K562 (cell line): ENCODE results near the gene FBXW12. TPM values are rescaled to one million over a fixed set of nuclear protein-coding genes. Genes with fewer than 3 reads are reported as not detected.

ENCODE experiments used
- ARID1B ChIP-seq: fragments of 450-650 bp; IDR thresholded peaks from 2 replicates; pipeline ENCODE4 v1.6.1; 2016; ENCODE audit warnings: antibody characterized with exemption, mild to moderate bottlenecking, inconsistent platforms
- CBX5 ChIP-seq: IDR thresholded peaks from 2 replicates; pipeline ENCODE4 v1.6.1; 2014; ENCODE audit warnings: low read depth, borderline replicate concordance
- ESRRA ChIP-seq: fragments of 450-650 bp; IDR thresholded peaks from 2 replicates; pipeline ENCODE4 v1.6.1; 2014; ENCODE audit warnings: low read depth, mild to moderate bottlenecking, moderate library complexity, borderline replicate concordance
- FOS ChIP-seq: IDR thresholded peaks from 3 replicates; pipeline ENCODE4 v1.6.1; 2011; ENCODE audit not compliant: insufficient read length; ENCODE audit errors: extremely low read depth
- MXI1 ChIP-seq: IDR thresholded peaks from 2 replicates; pipeline ENCODE4 v1.6.1; 2011; ENCODE audit warnings: low read depth, mild to moderate bottlenecking, improper control_type of control experiment, low read length
- PURB ChIP-seq: sonication (generic); formaldehyde crosslinking; IDR thresholded peaks from 2 replicates; pipeline ENCODE4 v1.9.0; 2021; ENCODE audit warnings: low read depth, mild to moderate bottlenecking, missing genetic modification reagents
- TAF1 ChIP-seq: IDR thresholded peaks from 2 replicates; pipeline ENCODE4 v1.6.1; 2011; ENCODE audit warnings: mild to moderate bottlenecking, low read length, moderate library complexity; ENCODE audit not compliant: insufficient read depth, control insufficient read depth, severe bottlenecking; ENCODE audit errors: extremely low read depth
- YY1 ChIP-seq, 3 experiments: IDR thresholded peaks; 2 replicates each; pipeline ENCODE4 v1.6.1; 2011; ENCODE audit warnings: low read length in 2 of 3, mild to moderate bottlenecking in 2 of 3, moderate library complexity in 2 of 3, borderline replicate concordance in 1 of 3, control low read depth in 1 of 3, low read depth in 1 of 3; ENCODE audit not compliant: insufficient read depth in 3 of 3, insufficient replicate concordance in 2 of 3, control insufficient read depth in 1 of 3, insufficient read length in 1 of 3; ENCODE audit errors: extremely low read depth in 1 of 3
- ZNF324 ChIP-seq: fragments of 250-450 bp; sonication (Bioruptor Pico); IDR thresholded peaks from 2 replicates; pipeline ENCODE4 v1.4.0; 2020; ENCODE audit warnings: mild to moderate bottlenecking
- ZNF696 ChIP-seq: fragments of 250-450 bp; sonication (Bioruptor Pico); conservative IDR thresholded peaks from 2 replicates; pipeline ENCODE4 v1.4.0; 2020; ENCODE audit warnings: mild to moderate bottlenecking, moderate library complexity
- polyA plus RNA-seq, 8 experiments: library from polyadenylated mRNA; depleted of rRNA in 4 of 8; stranded (reverse) in 5 of 8; unstranded in 3 of 8; fragments of >200 nt; fragmentation: Nextera tagmentation in 2 of 8; fragmentation: Illumina TruSeq in 1 of 8; extraction: Ambion mirVana in 2 of 8; extraction: Trizol in 1 of 8; gene quantifications; 2 replicates each; pipeline versions ENCODE4 v1.2.1 to v1.2.3, GENCODE V29; 2011 to 2014; ENCODE audit warnings: inconsistent platforms in 1 of 8, missing spikeins in 1 of 8
- total RNA-seq, 7 experiments: library from RNA; depleted of rRNA in 6 of 7; stranded (reverse); fragments of >200 nt in 6 of 7; fragmentation: Illumina TruSeq in 2 of 7; extraction: Trizol in 2 of 7; gene quantifications; 2 replicates each; pipeline versions ENCODE4 v1.2.1 to v1.2.3, GENCODE V29; 2011 to 2021; ENCODE audit warnings: low replicate concordance in 1 of 7
- TF ChIP-seq, protein P1 (sequence below): fragments of 450-650 bp; IDR thresholded peaks from 2 replicates; pipeline ENCODE4 v1.6.1; 2018; ENCODE audit warnings: mild to moderate bottlenecking, low read depth; ENCODE audit not compliant: partially characterized antibody
- TF ChIP-seq, protein P2 (sequence below): sonication (generic); formaldehyde crosslinking; IDR thresholded peaks from 2 replicates; pipeline ENCODE4 v1.8.0; 2022; ENCODE audit warnings: mild to moderate bottlenecking, missing genetic modification reagents, borderline replicate concordance
- TF ChIP-seq, protein P3 (sequence below): fragments of 250-450 bp; sonication (Bioruptor Pico); IDR thresholded peaks from 2 replicates; pipeline ENCODE4 v1.5.0; 2021; ENCODE audit warnings: mild to moderate bottlenecking, borderline replicate concordance
- TF ChIP-seq, protein P4 (sequence below): fragments of 450-650 bp; IDR thresholded peaks from 2 replicates; pipeline ENCODE4 v1.6.1; 2016; ENCODE audit warnings: missing biosample characterization, missing genetic modification characterization

Gene FBXW12
- total and polyA plus RNA-seq, 9 of the 15 experiments (the other 6 are each of a cell fraction or from before 2014, with no cell fraction given) = 0.04 to 0.07 (median 0.06) TPM; not detected in 6

DNA sequence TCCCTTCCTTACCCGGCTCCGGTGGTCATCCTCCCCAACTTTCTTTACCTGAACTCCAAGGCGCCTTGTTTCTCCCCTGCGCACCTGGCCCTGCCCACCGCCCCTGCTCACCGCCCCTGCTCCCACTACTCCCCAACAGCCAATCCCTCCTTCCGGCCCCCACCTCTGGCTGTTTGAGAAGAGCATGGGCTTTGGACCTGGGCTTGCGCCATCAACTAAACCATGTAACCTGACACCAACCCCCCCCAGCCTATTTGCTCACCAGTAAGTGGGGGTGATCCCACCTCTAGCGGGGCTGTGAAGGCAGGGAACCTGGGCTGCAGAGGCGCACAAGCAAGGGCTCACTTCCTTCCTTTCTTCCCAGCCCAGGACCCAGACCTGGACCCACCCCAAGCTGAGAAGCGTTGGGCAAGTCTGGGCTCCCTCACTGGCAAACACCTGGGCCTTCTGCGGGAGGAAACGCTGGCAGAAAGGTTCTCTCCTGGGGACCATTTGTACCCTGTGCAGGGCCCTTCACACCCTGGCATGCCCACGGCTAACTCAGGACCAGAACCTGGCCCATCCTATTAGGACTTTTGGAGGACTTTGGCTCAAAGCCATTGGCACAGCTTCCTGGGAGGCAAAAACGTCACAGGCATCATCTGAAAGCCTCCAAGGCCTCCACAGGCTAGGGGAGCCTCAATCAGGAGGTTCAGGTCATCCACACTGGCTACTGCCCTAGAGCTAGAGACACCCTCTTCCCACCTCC lies 58.1 kb downstream of the FBXW12 start, which contains the start of gene PLXNB1 (continued):
- TF ChIP-seq CBX5 = no peak
- TF ChIP-seq, protein P1, sequence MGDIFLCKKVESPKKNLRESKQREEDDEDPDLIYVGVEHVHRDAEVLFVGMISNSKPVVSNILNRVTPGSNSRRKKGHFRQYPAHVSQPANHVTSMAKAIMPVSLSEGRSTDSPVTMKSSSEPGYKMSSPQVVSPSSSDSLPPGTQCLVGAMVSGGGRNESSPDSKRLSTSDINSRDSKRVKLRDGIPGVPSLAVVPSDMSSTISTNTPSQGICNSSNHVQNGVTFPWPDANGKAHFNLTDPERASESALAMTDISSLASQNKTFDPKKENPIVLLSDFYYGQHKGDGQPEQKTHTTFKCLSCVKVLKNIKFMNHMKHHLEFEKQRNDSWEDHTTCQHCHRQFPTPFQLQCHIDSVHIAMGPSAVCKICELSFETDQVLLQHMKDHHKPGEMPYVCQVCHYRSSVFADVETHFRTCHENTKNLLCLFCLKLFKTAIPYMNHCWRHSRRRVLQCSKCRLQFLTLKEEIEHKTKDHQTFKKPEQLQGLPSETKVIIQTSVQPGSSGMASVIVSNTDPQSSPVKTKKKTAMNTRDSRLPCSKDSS = no peak
- peak; percentile 38; the same call in 1 of the 2 replicates for TF ChIP-seq ARID1B
- TF ChIP-seq, protein P2, sequence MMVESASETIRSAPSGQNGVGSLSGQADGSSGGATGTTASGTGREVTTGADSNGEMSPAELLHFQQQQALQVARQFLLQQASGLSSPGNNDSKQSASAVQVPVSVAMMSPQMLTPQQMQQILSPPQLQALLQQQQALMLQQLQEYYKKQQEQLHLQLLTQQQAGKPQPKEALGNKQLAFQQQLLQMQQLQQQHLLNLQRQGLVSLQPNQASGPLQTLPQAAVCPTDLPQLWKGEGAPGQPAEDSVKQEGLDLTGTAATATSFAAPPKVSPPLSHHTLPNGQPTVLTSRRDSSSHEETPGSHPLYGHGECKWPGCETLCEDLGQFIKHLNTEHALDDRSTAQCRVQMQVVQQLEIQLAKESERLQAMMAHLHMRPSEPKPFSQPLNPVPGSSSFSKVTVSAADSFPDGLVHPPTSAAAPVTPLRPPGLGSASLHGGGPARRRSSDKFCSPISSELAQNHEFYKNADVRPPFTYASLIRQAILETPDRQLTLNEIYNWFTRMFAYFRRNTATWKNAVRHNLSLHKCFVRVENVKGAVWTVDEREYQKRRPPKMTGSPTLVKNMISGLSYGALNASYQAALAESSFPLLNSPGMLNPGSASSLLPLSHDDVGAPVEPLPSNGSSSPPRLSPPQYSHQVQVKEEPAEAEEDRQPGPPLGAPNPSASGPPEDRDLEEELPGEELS (CRISPR knock-in tag) = no peak
- no peak for TF ChIP-seq MXI1
- TF ChIP-seq, protein P3, sequence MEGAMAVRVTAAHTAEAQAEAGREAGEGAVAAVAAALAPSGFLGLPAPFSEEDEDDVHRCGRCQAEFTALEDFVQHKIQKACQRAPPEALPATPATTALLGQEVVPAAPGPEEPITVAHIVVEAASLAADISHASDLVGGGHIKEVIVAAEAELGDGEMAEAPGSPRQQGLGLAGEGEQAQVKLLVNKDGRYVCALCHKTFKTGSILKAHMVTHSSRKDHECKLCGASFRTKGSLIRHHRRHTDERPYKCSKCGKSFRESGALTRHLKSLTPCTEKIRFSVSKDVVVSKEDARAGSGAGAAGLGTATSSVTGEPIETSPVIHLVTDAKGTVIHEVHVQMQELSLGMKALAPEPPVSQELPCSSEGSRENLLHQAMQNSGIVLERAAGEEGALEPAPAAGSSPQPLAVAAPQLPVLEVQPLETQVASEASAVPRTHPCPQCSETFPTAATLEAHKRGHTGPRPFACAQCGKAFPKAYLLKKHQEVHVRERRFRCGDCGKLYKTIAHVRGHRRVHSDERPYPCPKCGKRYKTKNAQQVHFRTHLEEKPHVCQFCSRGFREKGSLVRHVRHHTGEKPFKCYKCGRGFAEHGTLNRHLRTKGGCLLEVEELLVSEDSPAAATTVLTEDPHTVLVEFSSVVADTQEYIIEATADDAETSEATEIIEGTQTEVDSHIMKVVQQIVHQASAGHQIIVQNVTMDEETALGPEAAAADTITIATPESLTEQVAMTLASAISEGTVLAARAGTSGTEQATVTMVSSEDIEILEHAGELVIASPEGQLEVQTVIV = no peak
- TF ChIP-seq ESRRA = no peak
- TF ChIP-seq ZNF696 (CRISPR knock-in tag) = no peak
- no peak for TF ChIP-seq YY1 (IDR thresholded peaks at IDR 0.05; ENCODE audit: borderline replicate concordance in 1 of 3, control insufficient read depth in 1 of 3, extremely low read depth in 1 of 3, insufficient read depth in 3 of 3, insufficient read length in 1 of 3, insufficient replicate concordance in 2 of 3, low read depth in 1 of 3, low read length in 2 of 3)
- no peak for TF ChIP-seq PURB (CRISPR knock-in tag)
- TF ChIP-seq, protein P4, sequence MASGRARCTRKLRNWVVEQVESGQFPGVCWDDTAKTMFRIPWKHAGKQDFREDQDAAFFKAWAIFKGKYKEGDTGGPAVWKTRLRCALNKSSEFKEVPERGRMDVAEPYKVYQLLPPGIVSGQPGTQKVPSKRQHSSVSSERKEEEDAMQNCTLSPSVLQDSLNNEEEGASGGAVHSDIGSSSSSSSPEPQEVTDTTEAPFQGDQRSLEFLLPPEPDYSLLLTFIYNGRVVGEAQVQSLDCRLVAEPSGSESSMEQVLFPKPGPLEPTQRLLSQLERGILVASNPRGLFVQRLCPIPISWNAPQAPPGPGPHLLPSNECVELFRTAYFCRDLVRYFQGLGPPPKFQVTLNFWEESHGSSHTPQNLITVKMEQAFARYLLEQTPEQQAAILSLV (tag) = no peak
- TF ChIP-seq TAF1 = peak; percentile 14
- TF ChIP-seq FOS = no peak
- no peak for TF ChIP-seq ZNF324 (CRISPR knock-in tag)
